B cell (primary cell): ENCODE data around the gene WASHC3. TPM values are rescaled to one million over a fixed set of nuclear protein-coding genes. Genes with fewer than 3 reads are reported as not detected.

Source experiments
- ATAC-seq: fragments of 200-7000 bp; cut with Tn5 transposase; one replicate; pipeline ENCODE4 v1.10.0; 2021; ENCODE audit warnings: low read depth, mild to moderate bottlenecking, moderate number of reproducible peaks, moderate library complexity
- CTCF ChIA-PET: fragments of 350-600 bp; sonication (Branson Sonifier 250); formaldehyde crosslinking; loops from one replicate; lab custom pipeline; 2021; ENCODE audit warnings: antibody characterized with exemption, inconsistent platforms; lab: Charles Lee
- POLR2A ChIA-PET: fragments of 350-600 bp; sonication (Branson Sonifier 250); formaldehyde crosslinking; loops from one replicate; lab custom pipeline; 2021; ENCODE audit warnings: antibody characterized with exemption; lab: Charles Lee
- DNase-seq: peaks from one replicate; pipeline ENCODE4 v3.0.0; 2013
- H2AFZ ChIP-seq: 2 replicates; pipeline ENCODE4 v1.6.1; 2012; ENCODE audit warnings: mild to moderate bottlenecking, low read depth, low read length; ENCODE audit not compliant: insufficient read depth, poor library complexity, severe bottlenecking
- H3K27ac ChIP-seq, 2 donors: 1 replicate in 1 of 2; 2 replicates in 1 of 2; pipeline ENCODE4 v1.5.1; 2012 to 2013; ENCODE audit warnings: low read length in 2 of 2, mild to moderate bottlenecking in 2 of 2, moderate library complexity in 1 of 2
- H3K27me3 ChIP-seq, 4 experiments: fragments of 200-600 bp in 1 of 4; sonication (generic) in 1 of 4; replicated peaks in 1 of 4; 1 replicate in 2 of 4; 2 replicates in 2 of 4; pipeline versions ENCODE4 v1.6.1 to v1.7.0; 2013 to 2016; ENCODE audit warnings: low read length in 3 of 4, mild to moderate bottlenecking in 2 of 4, mixed read lengths in 1 of 4, moderate library complexity in 1 of 4; ENCODE audit not compliant: insufficient read depth in 4 of 4, control insufficient read depth in 3 of 4; ENCODE audit errors: control extremely low read depth in 1 of 4
- H3K36me3 ChIP-seq, 2 experiments: replicated peaks in 1 of 2; 1 replicate in 1 of 2; 2 replicates in 1 of 2; pipeline versions ENCODE4 v1.6.1 to v1.7.1; 2013; ENCODE audit warnings: low read length in 1 of 2; ENCODE audit not compliant: insufficient read depth in 2 of 2, control insufficient read depth in 1 of 2; ENCODE audit errors: control extremely low read depth in 1 of 2, extremely low read depth in 1 of 2
- H3K4me1 ChIP-seq, 2 donors: fragments of 200-600 bp in 1 of 2; sonication (generic) in 1 of 2; 1 replicate in 1 of 2; 2 replicates in 1 of 2; pipeline versions ENCODE4 v1.5.1 to v1.6.1; 2013 to 2017; ENCODE audit warnings: low read length in 2 of 2; ENCODE audit not compliant: control insufficient read depth in 2 of 2, insufficient read depth in 2 of 2
- H3K4me2 ChIP-seq: replicated peaks from 2 replicates; pipeline ENCODE3; 2012; ENCODE audit warnings: mild to moderate bottlenecking, low read depth, low read length; ENCODE audit not compliant: poor library complexity, severe bottlenecking
- H3K4me3 ChIP-seq, 5 experiments: fragments of 200-600 bp in 1 of 5; sonication (generic) in 1 of 5; 1 replicate in 3 of 5; 2 replicates in 2 of 5; pipeline versions ENCODE4 v1.5.1 to v1.7.0; 2011 to 2016; ENCODE audit warnings: low read length in 4 of 5, mild to moderate bottlenecking in 4 of 5, low read depth in 2 of 5, control low read depth in 1 of 5, moderate library complexity in 1 of 5; ENCODE audit not compliant: insufficient read depth in 1 of 5; ENCODE audit errors: control extremely low read depth in 1 of 5, extremely low read depth in 1 of 5
- H3K79me2 ChIP-seq: fragments of 200-600 bp; sonication (generic); one replicate; pipeline ENCODE4 v1.6.0; 2016; ENCODE audit warnings: low read length; ENCODE audit not compliant: control insufficient read depth, insufficient read depth
- H3K9ac ChIP-seq: fragments of 200-600 bp; sonication (generic); 2 replicates; pipeline ENCODE4 v1.6.1; 2017; ENCODE audit warnings: mild to moderate bottlenecking, low read length, moderate library complexity
- H3K9me3 ChIP-seq, 3 donors: one replicate each; pipeline versions ENCODE4 v1.6.1 to v1.7.1; 2013; ENCODE audit warnings: low read length in 2 of 3; ENCODE audit not compliant: control insufficient read depth in 2 of 3, insufficient read depth in 1 of 3; ENCODE audit errors: control extremely low read depth in 1 of 3
- H4K20me1 ChIP-seq: 2 replicates; pipeline ENCODE4 v1.6.0; 2012; ENCODE audit warnings: mild to moderate bottlenecking, low read length; ENCODE audit not compliant: insufficient read depth, control insufficient read depth, poor library complexity, severe bottlenecking
- H3K27ac Mint-ChIP-seq: one replicate; pipeline ENCODE4 v1.8.0; 2021; ENCODE audit warnings: mixed read lengths
- H3K27me3 Mint-ChIP-seq: one replicate; pipeline ENCODE4 v1.8.0; 2021; ENCODE audit warnings: mixed read lengths
- H3K4me1 Mint-ChIP-seq: one replicate; pipeline ENCODE4 v1.8.0; 2021; ENCODE audit warnings: mixed read lengths
- H3K4me3 Mint-ChIP-seq: one replicate; pipeline ENCODE4 v1.8.0; 2021; ENCODE audit warnings: mixed read lengths
- H3K9me3 Mint-ChIP-seq: one replicate; pipeline ENCODE4 v1.8.0; 2022; ENCODE audit warnings: mixed read lengths; ENCODE audit not compliant: insufficient read depth
- EZH2 ChIP-seq: IDR thresholded peaks from 2 replicates; pipeline ENCODE4 v1.6.1; 2012; ENCODE audit warnings: borderline replicate concordance, low read depth, mild to moderate bottlenecking, moderate library complexity, low read length; ENCODE audit not compliant: insufficient read depth, poor library complexity, severe bottlenecking
- WGBS: methylation state at CpG from one replicate; pipeline ENCODE4 v1.1.5; 2013; ENCODE audit warnings: missing lambda C conversion rate; ENCODE audit not compliant: insufficient coverage; 5-methylcytosine and 5-hydroxymethylcytosine counted together
- intact Hi-C: fragments of 100-400 bp; cut with micrococcal nuclease; formaldehyde crosslinking; loops from one replicate; pipeline ENCODE4 v1.10.0; 2022
- polyA plus RNA-seq: library from polyadenylated mRNA; depleted of rRNA; stranded (reverse); fragments of >200 nt; gene quantifications from 2 replicates; pipeline ENCODE4 v1.2.3, GENCODE V29; 2012
- total RNA-seq, 2 donors: library from RNA; stranded (reverse); fragments of 120-200 nt in 1 of 2; gene quantifications; 1 replicate in 1 of 2; 2 replicates in 1 of 2; pipeline versions ENCODE4 v1.2.3 to v1.2.4, GENCODE V29; 2013 to 2022
- TF ChIP-seq, protein P1 (sequence below): fragments of 200-600 bp; IDR thresholded peaks from one replicate; pipeline ENCODE4 v1.8.0; 2022; ENCODE audit warnings: antibody characterized with exemption, mild to moderate bottlenecking

The WASHC3 gene
- total and polyA plus RNA-seq, 2 donors (not counting 1 experiment from before 2014, with no cell fraction given), result 52.8 to 68.0 TPM

DNA sequence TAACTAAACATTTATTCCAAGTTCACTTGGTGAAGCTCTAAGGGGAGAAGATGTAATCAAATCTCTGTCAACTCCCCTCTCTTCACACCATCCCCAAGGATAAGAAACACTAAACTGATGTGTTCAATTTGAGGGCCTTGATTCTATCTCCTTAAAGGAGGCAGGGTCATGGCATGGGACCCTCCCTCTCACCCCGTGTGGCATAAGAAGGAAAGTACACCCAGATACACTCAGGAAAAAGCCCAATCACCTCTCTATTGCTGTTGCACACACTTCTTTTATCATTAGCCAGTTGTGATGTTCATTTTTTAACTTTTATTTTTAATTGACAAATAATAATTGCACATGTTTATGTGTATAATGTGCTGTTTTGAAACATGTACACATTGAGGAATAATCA is 35.1 kb downstream of the WASHC3 start:
- H3K27ac Mint-ChIP-seq, result no peak overlapping the region
- no peak overlapping the region for H3K27ac ChIP-seq
- no peaks in the 10 kb centered on the region for H4K20me1 ChIP-seq
- no peak overlapping the region for H3K4me3 Mint-ChIP-seq
- no peaks in the 10 kb centered on the region for H3K27me3 ChIP-seq
- no peaks in the 10 kb centered on the region for H3K4me1 ChIP-seq
- H3K4me3 ChIP-seq, result no peak overlapping the region
- no peak overlapping the region for H3K4me2 ChIP-seq
- no peaks in the 10 kb centered on the region for H3K27me3 Mint-ChIP-seq
- H2AFZ ChIP-seq, result no peak overlapping the region
- intact Hi-C loops, result no loop called here
- no peak overlapping the region for H3K9ac ChIP-seq
- peaks cover 5% of the 10 kb centered on the region for H3K79me2 ChIP-seq
- H3K9me3 Mint-ChIP-seq, result no peaks in the 10 kb centered on the region
- ChIA-PET POLR2A (no interaction called here), CTCF (no interaction called here)
- WGBS, result no CpG with 5 or more reads among the region's 1 CpG
- no peak for DNase-seq
- peaks cover 3 to 30% of the 10 kb centered on the region in 2 experiments for H3K36me3 ChIP-seq
- H3K4me1 Mint-ChIP-seq, result no peaks in the 10 kb centered on the region
- no peak for ATAC-seq
- no peak for TF ChIP-seq EZH2
- TF ChIP-seq, protein P1, sequence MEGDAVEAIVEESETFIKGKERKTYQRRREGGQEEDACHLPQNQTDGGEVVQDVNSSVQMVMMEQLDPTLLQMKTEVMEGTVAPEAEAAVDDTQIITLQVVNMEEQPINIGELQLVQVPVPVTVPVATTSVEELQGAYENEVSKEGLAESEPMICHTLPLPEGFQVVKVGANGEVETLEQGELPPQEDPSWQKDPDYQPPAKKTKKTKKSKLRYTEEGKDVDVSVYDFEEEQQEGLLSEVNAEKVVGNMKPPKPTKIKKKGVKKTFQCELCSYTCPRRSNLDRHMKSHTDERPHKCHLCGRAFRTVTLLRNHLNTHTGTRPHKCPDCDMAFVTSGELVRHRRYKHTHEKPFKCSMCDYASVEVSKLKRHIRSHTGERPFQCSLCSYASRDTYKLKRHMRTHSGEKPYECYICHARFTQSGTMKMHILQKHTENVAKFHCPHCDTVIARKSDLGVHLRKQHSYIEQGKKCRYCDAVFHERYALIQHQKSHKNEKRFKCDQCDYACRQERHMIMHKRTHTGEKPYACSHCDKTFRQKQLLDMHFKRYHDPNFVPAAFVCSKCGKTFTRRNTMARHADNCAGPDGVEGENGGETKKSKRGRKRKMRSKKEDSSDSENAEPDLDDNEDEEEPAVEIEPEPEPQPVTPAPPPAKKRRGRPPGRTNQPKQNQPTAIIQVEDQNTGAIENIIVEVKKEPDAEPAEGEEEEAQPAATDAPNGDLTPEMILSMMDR, result no peak
- H3K9me3 ChIP-seq, result no peaks in the 10 kb centered on the region

DNA sequence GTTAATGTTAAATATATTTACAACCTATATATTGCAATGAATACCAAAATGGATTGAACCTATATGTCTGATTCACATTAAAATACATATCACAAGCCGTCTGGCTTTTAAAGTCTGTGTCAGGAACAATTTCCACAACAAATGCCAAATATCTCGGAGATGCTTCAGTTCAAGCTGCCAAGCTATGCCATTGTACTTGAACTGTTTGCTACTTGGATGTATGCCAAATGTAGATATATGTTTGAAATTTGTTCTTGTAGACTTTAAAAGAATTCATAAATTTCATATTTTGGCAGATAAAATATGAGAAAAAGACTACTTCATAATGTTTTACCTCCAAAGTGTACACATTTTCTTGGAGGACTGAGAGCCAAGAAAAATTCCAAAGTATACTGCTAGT is 37.0 kb downstream of the WASHC3 start:
- H3K79me2 ChIP-seq, result peaks cover 5% of the 10 kb centered on the region
- POLR2A ChIA-PET, result interaction anchor here (1.1 kb wide), 1 partner anchor 36 kb away, joined by 3 read pairs; no protein-coding TSS in a partner anchor
- TF ChIP-seq EZH2, result no peak
- TF ChIP-seq, protein P1, result no peak
- Mint-ChIP-seq H3K27me3 (no peaks in the 10 kb centered on the region), H3K4me1 (no peaks in the 10 kb centered on the region), H3K9me3 (no peaks in the 10 kb centered on the region), H3K27ac (no peak overlapping the region), H3K4me3 (no peak overlapping the region)
- peaks cover 5 to 37% of the 10 kb centered on the region in 2 experiments for H3K36me3 ChIP-seq
- H4K20me1 ChIP-seq, result no peaks in the 10 kb centered on the region
- intact Hi-C loops, result no loop called here
- ATAC-seq (no peak), DNase-seq (no peak)
- H3K4me1 ChIP-seq, result no peaks in the 10 kb centered on the region
- no peak overlapping the region for H3K9ac ChIP-seq
- CTCF ChIA-PET, result no interaction called here
- no peaks in the 10 kb centered on the region for H3K27me3 ChIP-seq
- no CpG with 5 or more reads among the region's 2 CpGs for WGBS
- H3K4me3 ChIP-seq, result no peak overlapping the region
- H2AFZ ChIP-seq, result no peak overlapping the region
- H3K9me3 ChIP-seq, result no peaks in the 10 kb centered on the region
- H3K4me2 ChIP-seq, result no peak overlapping the region
- H3K27ac ChIP-seq, result no peak overlapping the region
